ENCODE results near the gene GLT1D1. TPM values are rescaled to one million over a fixed set of nuclear protein-coding genes. Genes with fewer than 3 reads are reported as not detected.

GLT1D1 gene
- total and polyA plus RNA-seq, 2 donors (not counting 3 experiments of a cell fraction or from before 2014, with no cell fraction given) = not detected

DNA sequence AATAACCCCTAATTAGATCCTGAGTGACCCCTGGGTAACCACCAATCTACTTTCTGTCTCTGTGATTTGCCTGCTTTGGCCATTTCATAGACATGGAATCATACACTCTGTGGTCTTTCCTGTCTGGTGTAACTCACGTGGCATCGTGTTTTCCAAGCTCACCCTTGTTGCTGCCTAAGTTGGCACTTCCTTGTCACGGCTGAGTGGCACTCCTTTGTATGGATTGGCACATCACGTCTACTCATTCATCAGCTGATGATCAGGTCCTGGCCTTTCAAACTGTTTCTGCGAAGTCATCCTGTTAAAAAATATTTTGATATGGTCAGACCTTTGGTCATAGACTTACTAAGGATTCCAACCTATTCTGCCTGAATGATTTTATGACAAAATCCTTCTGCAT is 87.7 kb downstream of the GLT1D1 start:
- H3K4me3 ChIP-seq (replicated peaks in 1 of 3; ENCODE audit: insufficient read depth in 1 of 3, low read depth in 1 of 3, low read length in 3 of 3) = no peak overlapping the region
- no peaks in the 10 kb centered on the region for H3K9me1 ChIP-seq (replicated peaks; ENCODE audit: control insufficient read depth, extremely low read depth, insufficient read depth, low read length)
- dilution Hi-C loops (cut with MboI; ENCODE audit: extremely low pct_ligation_motif_present, low sequenced_read_pairs) = no loop called here
- DNase-seq (ENCODE audit: low read depth, low spot score) (no peak), FAIRE-seq (no peak)
- no peaks in the 10 kb centered on the region for H3K79me2 ChIP-seq (ENCODE audit: control insufficient read depth, insufficient read depth, low read length)
- POLR2A ChIA-PET = no interaction called here
- no peaks in the 10 kb centered on the region for H4K20me1 ChIP-seq (replicated peaks; ENCODE audit: control insufficient read depth, extremely low read depth, insufficient read depth, low read length)
- CTCF ChIA-PET = no interaction called here
- H3K4me2 ChIP-seq (ENCODE audit: insufficient read depth, low read length) = no peak overlapping the region
- H3K4me1 ChIP-seq (ENCODE audit: control insufficient read depth, extremely low read depth, insufficient read depth, low read length) = no peaks in the 10 kb centered on the region
- H3K9ac ChIP-seq (replicated peaks; ENCODE audit: extremely low read depth, insufficient read depth, low read length) = no peak overlapping the region
- peaks cover 3% of the 10 kb centered on the region for H3K9me3 ChIP-seq (replicated peaks; ENCODE audit: control insufficient read depth, insufficient read depth, low read length)
- TF ChIP-seq, protein P1, sequence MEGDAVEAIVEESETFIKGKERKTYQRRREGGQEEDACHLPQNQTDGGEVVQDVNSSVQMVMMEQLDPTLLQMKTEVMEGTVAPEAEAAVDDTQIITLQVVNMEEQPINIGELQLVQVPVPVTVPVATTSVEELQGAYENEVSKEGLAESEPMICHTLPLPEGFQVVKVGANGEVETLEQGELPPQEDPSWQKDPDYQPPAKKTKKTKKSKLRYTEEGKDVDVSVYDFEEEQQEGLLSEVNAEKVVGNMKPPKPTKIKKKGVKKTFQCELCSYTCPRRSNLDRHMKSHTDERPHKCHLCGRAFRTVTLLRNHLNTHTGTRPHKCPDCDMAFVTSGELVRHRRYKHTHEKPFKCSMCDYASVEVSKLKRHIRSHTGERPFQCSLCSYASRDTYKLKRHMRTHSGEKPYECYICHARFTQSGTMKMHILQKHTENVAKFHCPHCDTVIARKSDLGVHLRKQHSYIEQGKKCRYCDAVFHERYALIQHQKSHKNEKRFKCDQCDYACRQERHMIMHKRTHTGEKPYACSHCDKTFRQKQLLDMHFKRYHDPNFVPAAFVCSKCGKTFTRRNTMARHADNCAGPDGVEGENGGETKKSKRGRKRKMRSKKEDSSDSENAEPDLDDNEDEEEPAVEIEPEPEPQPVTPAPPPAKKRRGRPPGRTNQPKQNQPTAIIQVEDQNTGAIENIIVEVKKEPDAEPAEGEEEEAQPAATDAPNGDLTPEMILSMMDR (IDR thresholded peaks at IDR 0.05; ENCODE audit: extremely low read depth in 1 of 2, insufficient read depth in 1 of 2, low read depth in 1 of 2, low read length in 2 of 2) = no peak
- TF ChIP-seq JUN (IDR thresholded peaks at IDR 0.05; ENCODE audit: borderline replicate concordance, insufficient read depth, insufficient read length, low read depth) (no peak), POLR2A (IDR thresholded peaks at IDR 0.05; ENCODE audit: low read depth, low read length) (no peak), POLR2AphosphoS5 (IDR thresholded peaks at IDR 0.05; ENCODE audit: insufficient read depth, low read depth, low read length) (no peak), FOS (IDR thresholded peaks at IDR 0.05; ENCODE audit: borderline replicate concordance, insufficient read depth, low read length) (no peak), EZH2 (IDR thresholded peaks at IDR 0.05; ENCODE audit: borderline replicate concordance, low read depth, low read length, severe bottlenecking) (no peak), GATA2 (IDR thresholded peaks at IDR 0.05; ENCODE audit: insufficient read depth, insufficient read length, low read depth, low read length) (no peak), MYC (IDR thresholded peaks at IDR 0.05; ENCODE audit: low read depth, low read length) (no peak)
- TF ChIP-seq, protein P2, sequence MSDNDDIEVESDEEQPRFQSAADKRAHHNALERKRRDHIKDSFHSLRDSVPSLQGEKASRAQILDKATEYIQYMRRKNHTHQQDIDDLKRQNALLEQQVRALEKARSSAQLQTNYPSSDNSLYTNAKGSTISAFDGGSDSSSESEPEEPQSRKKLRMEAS (IDR thresholded peaks at IDR 0.05; ENCODE audit: insufficient read depth, insufficient read length) = no peak
- no TSS peak for BruUV-seq (replicated peaks)
- no peaks in the 10 kb centered on the region for H3K36me3 ChIP-seq (ENCODE audit: control insufficient read depth in 2 of 2, extremely low read depth in 1 of 2, insufficient read depth in 2 of 2, low read length in 2 of 2)
- no peak overlapping the region for H2AFZ ChIP-seq (ENCODE audit: low read depth, low read length)
- intact Hi-C loops (cut with micrococcal nuclease) = no loop called here
- H3K27ac ChIP-seq (ENCODE audit: insufficient read depth, low read depth, low read length) = no peak overlapping the region
- no peaks in the 10 kb centered on the region for H3K27me3 ChIP-seq (ENCODE audit: control insufficient read depth in 2 of 2, insufficient read depth in 2 of 2, low read length in 2 of 2)

All from endothelial cell of umbilical vein (primary cell).